ENCODE results near the gene ALDH3B1. TPM values are rescaled to one million over a fixed set of nuclear protein-coding genes. Genes with fewer than 3 reads are reported as not detected.

ALDH3B1 gene
- total RNA-seq, 1 donor from 2014 or later, result 0.35 TPM

- H3K36me3 Mint-ChIP-seq (ENCODE audit: low read depth), result no peaks in the 10 kb centered on the region
- no peak for TF ChIP-seq CTCF (conservative IDR thresholded peaks at IDR 0.05)
- no peak overlapping the region for H3K27ac Mint-ChIP-seq (ENCODE audit: unreplicated experiment)
- H3K27me3 Mint-ChIP-seq (ENCODE audit: low read depth), result no peaks in the 10 kb centered on the region
- no peaks in the 10 kb centered on the region for H3K9me3 Mint-ChIP-seq
- DNase-seq (ENCODE audit: low read depth, low spot score), result no peak
- H3K4me3 Mint-ChIP-seq, result no peak overlapping the region
- H3K4me1 Mint-ChIP-seq, result peaks cover 6% of the 10 kb centered on the region
Measured at GRCh38 chr11:68038226-68038717, 28.1 kb downstream of the ALDH3B1 start.

GRCh38 chr11:68038718-68039525 lies 28.8 kb downstream of the ALDH3B1 start, which contains the start of gene TCIRG1:
Gene TCIRG1, plus strand, starts transcription at chr11:68039025. Its CDS starts 2,247 bp downstream, at chr11:68041272.
- no peak for TF ChIP-seq CTCF (conservative IDR thresholded peaks at IDR 0.05)
- H3K27me3 Mint-ChIP-seq (ENCODE audit: low read depth), result no peaks in the 10 kb centered on the region
- peaks cover 6% of the 10 kb centered on the region for H3K4me1 Mint-ChIP-seq
- DNase-seq (ENCODE audit: low read depth, low spot score), result peak; percentile 32
- H3K27ac Mint-ChIP-seq (ENCODE audit: unreplicated experiment), result no peak within 1 kb of the TSS
- H3K4me3 Mint-ChIP-seq, result no peak within 1 kb of the TSS
- no peaks in the 10 kb centered on the region for H3K36me3 Mint-ChIP-seq (ENCODE audit: low read depth)
- H3K9me3 Mint-ChIP-seq, result no peaks in the 10 kb centered on the region

- no peak for TF ChIP-seq CTCF (conservative IDR thresholded peaks at IDR 0.05)
- Mint-ChIP-seq H3K4me1 (peaks cover 6% of the 10 kb centered on the region), H3K27me3 (ENCODE audit: low read depth) (no peaks in the 10 kb centered on the region), H3K27ac (ENCODE audit: unreplicated experiment) (no peak overlapping the region), H3K9me3 (no peaks in the 10 kb centered on the region), H3K36me3 (ENCODE audit: low read depth) (no peaks in the 10 kb centered on the region), H3K4me3 (no peak overlapping the region)
- no peak for DNase-seq (ENCODE audit: low read depth, low spot score)
Measured at GRCh38 chr11:68039526-68040086, 29.5 kb downstream of the ALDH3B1 start.

- no peak for DNase-seq (ENCODE audit: low read depth, low spot score)
- Mint-ChIP-seq H3K4me3 (no peak overlapping the region), H3K27me3 (ENCODE audit: low read depth) (no peaks in the 10 kb centered on the region), H3K27ac (ENCODE audit: unreplicated experiment) (peak overlapping the region; percentile 50), H3K4me1 (peaks cover 6% of the 10 kb centered on the region), H3K36me3 (ENCODE audit: low read depth) (no peaks in the 10 kb centered on the region), H3K9me3 (no peaks in the 10 kb centered on the region)
- TF ChIP-seq CTCF (conservative IDR thresholded peaks at IDR 0.05), result no peak
Measured at GRCh38 chr11:68040101-68040956, 30.2 kb downstream of the ALDH3B1 start.

GRCh38 chr11:68040957-68041591 lies 30.9 kb downstream of the ALDH3B1 start:
- H3K4me3 Mint-ChIP-seq, result no peak overlapping the region
- no peak for DNase-seq (ENCODE audit: low read depth, low spot score)
- no peak overlapping the region for H3K27ac Mint-ChIP-seq (ENCODE audit: unreplicated experiment)
- H3K36me3 Mint-ChIP-seq (ENCODE audit: low read depth), result no peaks in the 10 kb centered on the region
- H3K4me1 Mint-ChIP-seq, result peaks cover 6% of the 10 kb centered on the region
- H3K9me3 Mint-ChIP-seq, result no peaks in the 10 kb centered on the region
- no peak for TF ChIP-seq CTCF (conservative IDR thresholded peaks at IDR 0.05)
- H3K27me3 Mint-ChIP-seq (ENCODE audit: low read depth), result no peaks in the 10 kb centered on the region
